Kidney capillary endothelial cell (primary cell): ENCODE measurements around the gene SMYD3.
"Not testable (repeated sequence)": the region's sequence is repeated elsewhere in the genome, so short reads cannot be mapped to it uniquely, and the experiment has no call there.

Experiments
- DNase-seq: peaks from one replicate; pipeline ENCODE4 v3.0.0-alpha.2; 2018; ENCODE audit warnings: low spot score

The SMYD3 gene

GRCh38 chr1:246351721-246352120 lies 155.4 kb downstream of the SMYD3 start:
- no peak for DNase-seq

GRCh38 chr1:246350745-246351144 lies 156.3 kb downstream of the SMYD3 start:
- no peak for DNase-seq

- no peak for DNase-seq
Measured at GRCh38 chr1:246343937-246344336, 163.1 kb downstream of the SMYD3 start.

- no peak for DNase-seq
Measured at GRCh38 chr1:246343251-246343650, 163.8 kb downstream of the SMYD3 start.

GRCh38 chr1:246338546-246338945 lies 168.5 kb downstream of the SMYD3 start:
- DNase-seq = no peak

GRCh38 chr1:246338098-246338497 lies 169.0 kb downstream of the SMYD3 start:
- DNase-seq = no peak

GRCh38 chr1:246335151-246335550 lies 171.9 kb downstream of the SMYD3 start:
- DNase-seq = no peak

- no peak for DNase-seq
Measured at GRCh38 chr1:246333855-246334254, 173.2 kb downstream of the SMYD3 start.

- DNase-seq = no peak
Measured at GRCh38 chr1:246332078-246332477, 175.0 kb downstream of the SMYD3 start.

GRCh38 chr1:246329900-246330299 lies 177.2 kb downstream of the SMYD3 start:
- DNase-seq = no peak

- DNase-seq = not testable (repeated sequence)
Measured at GRCh38 chr1:246329292-246329691, 177.8 kb downstream of the SMYD3 start.

- no peak for DNase-seq
Measured at GRCh38 chr1:246324711-246325110, 182.4 kb downstream of the SMYD3 start.

GRCh38 chr1:246324033-246324432 lies 183.0 kb downstream of the SMYD3 start:
- not testable (repeated sequence) for DNase-seq

- peak; percentile 10 for DNase-seq
Measured at GRCh38 chr1:246320286-246320685, 186.8 kb downstream of the SMYD3 start.

- no peak for DNase-seq
Measured at GRCh38 chr1:246319083-246319714, 187.9 kb downstream of the SMYD3 start.

GRCh38 chr1:246318622-246319021 lies 188.5 kb downstream of the SMYD3 start:
- DNase-seq = no peak

GRCh38 chr1:246318036-246318359 lies 189.1 kb downstream of the SMYD3 start:
- DNase-seq = no peak

GRCh38 chr1:246317332-246318035 lies 189.6 kb downstream of the SMYD3 start:
- DNase-seq = no peak

- DNase-seq = no peak
Measured at GRCh38 chr1:246311461-246311860, 195.6 kb downstream of the SMYD3 start.

GRCh38 chr1:246309247-246309884 lies 197.7 kb downstream of the SMYD3 start:
- DNase-seq = no peak

- DNase-seq = no peak
Measured at GRCh38 chr1:246308533-246309075, 198.5 kb downstream of the SMYD3 start.

- DNase-seq = no peak
Measured at GRCh38 chr1:246306415-246307037, 200.6 kb downstream of the SMYD3 start.
